A549 (cell line): ENCODE measurements around the gene KIF20B. TPM values are rescaled to one million over a fixed set of nuclear protein-coding genes. Genes with fewer than 3 reads are reported as not detected.
"Not testable (repeated sequence)": the region's sequence is repeated elsewhere in the genome, so short reads cannot be mapped to it uniquely, and the experiment has no call there.

Experiments
- ATAC-seq, 2 experiments: fragments of 200-7000 bp in 1 of 2; fragments of >200 bp in 1 of 2; cut with Nextera tagmentation in 1 of 2; cut with Tn5 transposase in 1 of 2; 3 replicates each; pipeline versions ENCODE4 v1.8.0 to v1.9.1; 2018 to 2020; ENCODE audit warnings: mild to moderate bottlenecking in 1 of 2, moderate library complexity in 1 of 2
- CTCF ChIA-PET: fragments of 300-600 bp; sonication (Branson Sonifier 250); formaldehyde crosslinking; extraction: SDS; loops from one replicate; lab custom pipeline; 2021; ENCODE audit warnings: antibody characterized with exemption, inconsistent platforms; lab: Yijun Ruan, JAX
- POLR2A ChIA-PET: fragments of 350-600 bp; formaldehyde crosslinking; extraction: SDS; loops from one replicate; lab custom pipeline; 2021; ENCODE audit warnings: antibody characterized with exemption, inconsistent platforms; lab: Yijun Ruan, JAX
- DNase-seq, 2 experiments: peaks; one replicate each; pipeline versions ENCODE4 v3.0.0 to v3.0.0-alpha.2; 2011 to 2016; ENCODE audit warnings: low read depth in 1 of 2, low spot score in 1 of 2
- FAIRE-seq: peaks from 2 replicates; lab custom pipeline; 2011; peaks lifted over from hg19 to GRCh38; lab: Jason Lieb, UNC
- H3K27ac ChIP-seq, 2 experiments: fragments of >200 bp; sonication (Bioruptor Twin); formaldehyde crosslinking; 3 replicates each; pipeline ENCODE4 v1.5.1; 2016 to 2017
- H3K4me1 ChIP-seq: fragments of >200 bp; sonication (Bioruptor Twin); formaldehyde crosslinking; 3 replicates; pipeline ENCODE4 v1.6.1; 2016
- H3K4me2 ChIP-seq: fragments of >200 bp; sonication (Bioruptor Twin); formaldehyde crosslinking; 3 replicates; pipeline ENCODE4 v1.6.1; 2016
- H3K4me3 ChIP-seq: fragments of >200 bp; sonication (Bioruptor Twin); formaldehyde crosslinking; 3 replicates; pipeline ENCODE4 v1.5.1; 2016
- H3K9me3 ChIP-seq: fragments of >200 bp; sonication (Bioruptor Twin); formaldehyde crosslinking; 3 replicates; pipeline ENCODE4 v1.6.1; 2016
- CBX8 ChIP-seq: fragments of 200-600 bp; sonication (generic); IDR thresholded peaks from 2 replicates; pipeline ENCODE4 v1.6.1; 2016
- CHD2 ChIP-seq: fragments of 150-350 bp; IDR thresholded peaks from 2 replicates; pipeline ENCODE4 v1.6.1; 2014; ENCODE audit warnings: low read length; ENCODE audit not compliant: partially characterized antibody
- ESRRA ChIP-seq: fragments of 150-350 bp; IDR thresholded peaks from 2 replicates; pipeline ENCODE4 v1.6.1; 2014; ENCODE audit warnings: mild to moderate bottlenecking, low read length, borderline replicate concordance
- HDAC2 ChIP-seq: fragments of 200-600 bp; sonication (generic); IDR thresholded peaks from 2 replicates; pipeline ENCODE4 v1.6.1; 2016
- JUN ChIP-seq, 2 experiments: fragments of >200 bp; sonication (Bioruptor Twin); formaldehyde crosslinking; IDR thresholded peaks; 2 replicates in 1 of 2; 3 replicates in 1 of 2; pipeline ENCODE4 v1.6.1; 2016 to 2017
- KDM1A ChIP-seq: fragments of 200-600 bp; sonication (generic); IDR thresholded peaks from 2 replicates; pipeline ENCODE4 v1.6.1; 2016; ENCODE audit warnings: low read depth, mild to moderate bottlenecking
- MAZ ChIP-seq: fragments of 150-350 bp; IDR thresholded peaks from 2 replicates; pipeline ENCODE4 v1.6.1; 2014; ENCODE audit warnings: antibody characterized with exemption, low read depth, low read length, borderline replicate concordance
- RARB ChIP-seq: fragments of 250-450 bp; sonication (Bioruptor Pico); IDR thresholded peaks from 2 replicates; pipeline ENCODE4 v1.8.0; 2021; ENCODE audit warnings: mild to moderate bottlenecking, moderate library complexity
- ZFP36 ChIP-seq: fragments of 450-650 bp; IDR thresholded peaks from 2 replicates; pipeline ENCODE4 v1.6.1; 2014; ENCODE audit warnings: borderline replicate concordance; ENCODE audit not compliant: partially characterized antibody
- WGBS: methylation state at CpG from one replicate; pipeline ENCODE4 v1.1.6; 2017; ENCODE audit errors: missing lambda C conversion rate; 5-methylcytosine and 5-hydroxymethylcytosine counted together
- polyA plus RNA-seq, 4 experiments: library from polyadenylated mRNA; depleted of rRNA in 3 of 4; stranded (reverse); fragments of >200 nt; fragmentation: RNase III in 1 of 4; extraction: RNeasy Plus Mini Kit Qiagen cat#74134 plus additional on column Dnase treatment in 1 of 4; gene quantifications; 2 replicates in 3 of 4; 3 replicates in 1 of 4; pipeline ENCODE4 v1.2.3, GENCODE V29; 2011 to 2017

Gene KIF20B
- polyA plus RNA-seq, 2 of the 4 experiments (the other 2 are of a cell fraction) = 12.6 to 14.8 TPM

DNA sequence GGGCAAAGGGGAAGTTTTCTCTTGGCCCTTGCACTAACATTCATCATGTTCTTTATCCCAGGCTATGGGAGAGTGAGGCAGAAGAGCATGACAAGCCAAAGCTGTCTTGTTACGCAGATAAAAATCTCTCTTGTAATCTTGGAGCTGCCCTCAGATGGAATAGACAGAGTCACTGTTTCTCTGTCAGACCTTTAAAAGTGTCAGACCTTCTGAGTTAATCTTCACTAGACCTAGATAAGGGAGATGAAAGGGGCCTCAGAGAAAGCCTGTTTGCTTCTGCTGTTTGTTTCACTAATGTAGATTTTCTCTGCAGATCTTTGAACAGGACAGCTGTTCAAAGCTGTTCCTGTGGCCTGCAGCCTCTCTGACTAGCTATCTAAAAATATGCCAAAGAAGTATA lies 112.9 kb downstream of the KIF20B start (continued):
- TF ChIP-seq CHD2 (no peak), JUN (IDR thresholded peaks at IDR 0.05) (no peak), CBX8 (no peak), MAZ (no peak), HDAC2 (no peak)
- TF ChIP-seq, all 56 proteins: peak for 0

DNA sequence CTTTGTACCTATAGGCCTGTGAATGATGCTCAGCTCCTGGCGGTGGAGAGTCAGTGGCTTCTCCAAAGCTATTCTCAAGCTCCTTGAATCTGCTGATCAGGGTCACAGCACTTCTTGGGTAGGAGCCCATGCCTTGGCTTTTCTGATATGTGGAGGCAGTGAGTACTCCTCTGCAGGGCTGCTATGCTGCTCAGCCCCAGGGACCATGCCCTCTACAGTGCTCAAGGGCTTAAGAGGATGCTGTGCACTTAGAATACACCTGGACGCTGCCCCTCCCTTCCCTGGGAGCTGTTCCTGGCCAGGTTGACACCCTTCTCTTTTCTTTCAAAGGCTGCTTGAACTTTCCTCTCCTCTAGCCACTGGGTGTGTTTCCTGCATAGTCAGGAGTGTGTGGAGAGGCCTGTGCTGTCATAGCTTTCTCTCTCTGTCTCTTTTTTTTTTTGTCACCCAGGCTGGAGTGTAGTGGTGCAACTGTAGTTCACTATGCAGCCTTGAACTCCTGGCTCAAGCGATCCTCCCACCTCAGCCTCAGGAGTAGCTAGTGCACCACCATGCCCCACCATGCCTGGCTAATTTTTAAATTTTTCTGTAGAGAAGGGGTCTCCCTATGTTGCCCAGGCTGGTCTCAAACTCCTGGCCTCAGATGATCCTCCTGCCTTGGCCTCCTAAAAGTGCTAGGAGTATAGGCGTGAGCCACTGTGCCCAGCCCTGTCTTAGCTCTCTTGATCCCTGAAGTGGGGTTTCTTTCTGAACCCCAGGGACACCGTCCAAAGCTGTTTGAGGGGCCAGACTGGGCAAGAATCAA lies 113.9 kb downstream of the KIF20B start:
- no peak for TF ChIP-seq KDM1A
- no peak for TF ChIP-seq ESRRA
- TF ChIP-seq RARB (CRISPR knock-in tag) = no peak
- no peak overlapping the region for H3K4me3 ChIP-seq
- 15% methylated on average over 5 of the region's 5 CpGs for WGBS
- H3K27ac ChIP-seq = no peak overlapping the region
- CTCF ChIA-PET = no interaction called here
- POLR2A ChIA-PET = no interaction called here
- ATAC-seq = 0 out of 6 replicates have a peak, but pooled peaks of 1 of the 2 experiments have one; percentile 30
- H3K9me3 ChIP-seq = peaks cover 3% of the 10 kb centered on the region; the same call in 1 of the 3 replicates
- no peaks in the 10 kb centered on the region for H3K4me1 ChIP-seq
- FAIRE-seq = no peak
- no peak overlapping the region for H3K4me2 ChIP-seq
- DNase-seq = no peak

DNA sequence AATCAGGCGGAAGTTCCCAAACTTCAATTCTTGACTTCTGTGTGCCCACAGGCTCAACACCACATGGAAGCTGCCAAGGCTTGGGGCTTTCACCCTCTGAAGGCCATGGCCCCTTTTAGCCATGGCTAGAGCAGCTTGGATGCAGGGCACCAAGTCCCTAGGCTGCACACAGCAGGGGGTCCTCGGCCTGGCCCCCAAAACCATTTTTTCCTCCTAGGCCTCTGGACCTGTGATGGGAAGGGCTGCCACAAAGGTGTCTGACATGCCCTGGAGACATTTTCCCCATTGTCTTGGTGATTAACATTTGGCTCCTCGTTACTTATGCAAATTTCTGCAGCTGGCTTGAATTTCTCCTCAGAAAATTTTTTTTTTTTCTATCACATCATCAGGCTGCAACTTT lies 117.6 kb downstream of the KIF20B start:
- ATAC-seq, H3K9me3 ChIP-seq, CTCF ChIA-PET, H3K4me2 ChIP-seq, H3K4me1 ChIP-seq, POLR2A ChIA-PET, H3K27ac ChIP-seq, H3K4me3 ChIP-seq, FAIRE-seq, DNase-seq: not testable (repeated sequence)
- 27% methylated on average over 3 of the region's 3 CpGs for WGBS
- TF ChIP-seq ZFP36 = peak; percentile 69

Other genes with a start within 250 kb of the KIF20B start
- 0.11 and 0.14 TPM in 2 replicates for gene SLC16A12, start 166.0 kb upstream of the KIF20B start, polyA plus RNA-seq (2011; rRNA removed)
- 0.03 to 0.19 TPM (median 0.08 TPM) in 3 replicates for gene SLC16A12, start 166.0 kb upstream of the KIF20B start, polyA plus RNA-seq (2017; fragmentation: RNase III; extraction: RNeasy Plus Mini Kit Qiagen cat#74134 plus additional on column Dnase treatment)
- gene PANK1, start 56.3 kb upstream of the KIF20B start, polyA plus RNA-seq (2011; rRNA removed) = 9.0 and 10.5 TPM in 2 replicates
- gene PANK1, start 56.3 kb upstream of the KIF20B start, polyA plus RNA-seq (2017; fragmentation: RNase III; extraction: RNeasy Plus Mini Kit Qiagen cat#74134 plus additional on column Dnase treatment) = 5.5 to 6.7 TPM (median 5.6 TPM) in 3 replicates